Measurements from ENCODE around the gene CCDC148.

The CCDC148 gene

DNA sequence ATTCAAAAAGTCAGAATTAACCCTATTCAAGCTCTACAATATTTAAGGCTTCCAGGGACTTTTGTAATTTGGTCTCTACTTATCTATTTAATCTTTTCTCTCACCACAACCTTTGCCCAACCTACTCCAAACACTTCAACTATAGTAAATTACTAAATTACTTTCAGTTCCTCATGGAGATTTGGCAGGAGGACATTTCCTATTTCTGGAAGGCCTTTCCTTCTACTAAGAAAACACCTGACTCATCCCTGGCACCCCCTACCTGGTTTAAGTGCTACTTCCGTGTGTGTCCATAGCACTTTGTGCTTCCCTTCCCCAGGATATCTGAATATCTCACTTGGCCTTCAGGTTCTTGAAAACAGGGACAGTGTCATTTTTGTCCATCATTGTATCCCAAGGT, 258.6 kb downstream of the CCDC148 start:
- TF ChIP-seq CTCF (IDR thresholded peaks at IDR 0.05; ENCODE audit: control insufficient read depth, extremely low read depth, insufficient read depth) = no peak
- no peak overlapping the region for H3K4me3 ChIP-seq (ENCODE audit: low read depth, low read length)
- peak; percentile 69 for DNase-seq (ENCODE audit: low read depth)

- no peak for DNase-seq (ENCODE audit: low read depth)
- H3K4me3 ChIP-seq (ENCODE audit: low read depth, low read length) = no peak overlapping the region
- no peak for TF ChIP-seq CTCF (IDR thresholded peaks at IDR 0.05; ENCODE audit: control insufficient read depth, extremely low read depth, insufficient read depth)
Observed at GRCh38 chr2:158194229-158194628, 262.3 kb downstream of the CCDC148 start.

- no peak for TF ChIP-seq CTCF (IDR thresholded peaks at IDR 0.05; ENCODE audit: control insufficient read depth, extremely low read depth, insufficient read depth)
- H3K4me3 ChIP-seq (ENCODE audit: low read depth, low read length) = no peak overlapping the region
- DNase-seq (ENCODE audit: low read depth) = no peak
Observed at GRCh38 chr2:158192515-158193443, 263.8 kb downstream of the CCDC148 start.

GRCh38 chr2:158191076-158191895, 265.3 kb downstream of the CCDC148 start:
- DNase-seq (ENCODE audit: low read depth) = no peak
- H3K4me3 ChIP-seq (ENCODE audit: low read depth, low read length) = no peak overlapping the region
- TF ChIP-seq CTCF (IDR thresholded peaks at IDR 0.05; ENCODE audit: control insufficient read depth, extremely low read depth, insufficient read depth) = no peak

DNA sequence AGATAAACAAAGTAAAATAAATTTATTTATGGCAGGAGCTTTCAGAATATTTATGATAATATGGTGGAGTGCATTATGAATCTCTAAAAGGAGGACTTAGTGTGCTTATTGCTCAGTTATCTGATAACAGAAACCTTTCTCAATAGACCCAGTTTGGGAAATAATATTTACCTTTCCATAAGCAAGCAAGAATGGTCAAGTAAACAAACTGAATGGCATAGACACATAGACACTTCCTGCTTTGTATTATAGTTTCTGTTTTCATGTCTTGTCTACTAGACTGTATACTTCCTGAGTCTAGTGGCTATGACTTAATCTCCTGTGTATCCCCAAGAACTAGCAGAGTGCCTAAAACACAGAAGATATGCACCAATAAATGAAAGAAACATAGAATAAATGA, 267.0 kb downstream of the CCDC148 start:
- no peak overlapping the region for H3K4me3 ChIP-seq (ENCODE audit: low read depth, low read length)
- DNase-seq (ENCODE audit: low read depth) = peak; percentile 79
- no peak for TF ChIP-seq CTCF (IDR thresholded peaks at IDR 0.05; ENCODE audit: control insufficient read depth, extremely low read depth, insufficient read depth)

GRCh38 chr2:158187908-158188307, 268.6 kb downstream of the CCDC148 start:
- no peak for DNase-seq (ENCODE audit: low read depth)
- no peak overlapping the region for H3K4me3 ChIP-seq (ENCODE audit: low read depth, low read length)
- TF ChIP-seq CTCF (IDR thresholded peaks at IDR 0.05; ENCODE audit: control insufficient read depth, extremely low read depth, insufficient read depth) = no peak

All from LNCaP clone FGC (cell line).